HG02852 (cell line): ENCODE data around the gene NSUN4.
"Not testable (repeated sequence)": the region's sequence is repeated elsewhere in the genome, so short reads cannot be mapped to it uniquely, and the experiment has no call there.

ENCODE experiments used
- ATAC-seq: cut with Tn5 transposase; IDR thresholded peaks from one replicate; pipeline ENCODE4 v1.9.1; 2021; ENCODE audit warnings: mild to moderate bottlenecking, moderate library complexity; ENCODE audit not compliant: unreplicated experiment

The NSUN4 gene

GRCh38 chr1:46325285-46326076, 15.1 kb upstream of the NSUN4 start:
- not testable (repeated sequence) for ATAC-seq

GRCh38 chr1:46328182-46328581, 12.4 kb upstream of the NSUN4 start:
- ATAC-seq = not testable (repeated sequence)

DNA sequence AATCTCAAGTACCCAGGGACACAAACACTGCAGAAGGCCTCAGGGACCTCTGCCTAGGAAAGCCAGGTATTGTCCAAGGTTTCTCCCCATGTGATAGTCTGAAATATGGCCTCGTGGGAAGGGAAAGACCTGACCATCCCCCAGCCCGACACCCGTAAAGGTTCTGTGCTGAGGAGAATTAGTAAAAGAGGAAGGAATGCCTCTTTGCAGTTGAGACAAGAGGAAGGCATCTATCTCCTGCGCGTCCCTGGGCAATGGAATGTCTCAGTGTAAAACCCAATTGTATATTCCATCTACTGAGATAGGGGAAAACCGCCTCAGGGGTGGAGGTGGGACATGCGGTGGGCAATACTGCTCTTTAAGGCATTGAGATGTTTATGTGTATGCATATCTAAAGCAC, 10.8 kb upstream of the NSUN4 start:
- not testable (repeated sequence) for ATAC-seq

DNA sequence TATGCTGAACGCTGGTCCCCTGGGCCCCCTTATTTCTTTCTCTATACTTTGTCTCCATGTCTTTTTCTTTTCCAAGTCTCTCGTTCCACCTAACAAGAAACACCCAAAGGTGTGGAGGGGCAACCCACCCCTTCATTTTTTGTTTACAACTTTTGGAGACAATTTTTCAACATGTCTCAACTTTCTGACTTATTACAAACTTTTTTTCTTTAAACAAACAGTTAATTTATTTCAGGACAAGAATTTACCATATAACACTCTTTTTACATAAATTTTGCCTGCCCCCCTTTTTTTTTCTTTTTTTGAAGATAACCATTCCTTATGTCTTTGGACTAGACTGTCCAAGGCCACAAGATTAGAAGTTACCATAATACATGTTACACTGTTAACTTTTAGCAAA, 10.2 kb upstream of the NSUN4 start:
- ATAC-seq = not testable (repeated sequence)

DNA sequence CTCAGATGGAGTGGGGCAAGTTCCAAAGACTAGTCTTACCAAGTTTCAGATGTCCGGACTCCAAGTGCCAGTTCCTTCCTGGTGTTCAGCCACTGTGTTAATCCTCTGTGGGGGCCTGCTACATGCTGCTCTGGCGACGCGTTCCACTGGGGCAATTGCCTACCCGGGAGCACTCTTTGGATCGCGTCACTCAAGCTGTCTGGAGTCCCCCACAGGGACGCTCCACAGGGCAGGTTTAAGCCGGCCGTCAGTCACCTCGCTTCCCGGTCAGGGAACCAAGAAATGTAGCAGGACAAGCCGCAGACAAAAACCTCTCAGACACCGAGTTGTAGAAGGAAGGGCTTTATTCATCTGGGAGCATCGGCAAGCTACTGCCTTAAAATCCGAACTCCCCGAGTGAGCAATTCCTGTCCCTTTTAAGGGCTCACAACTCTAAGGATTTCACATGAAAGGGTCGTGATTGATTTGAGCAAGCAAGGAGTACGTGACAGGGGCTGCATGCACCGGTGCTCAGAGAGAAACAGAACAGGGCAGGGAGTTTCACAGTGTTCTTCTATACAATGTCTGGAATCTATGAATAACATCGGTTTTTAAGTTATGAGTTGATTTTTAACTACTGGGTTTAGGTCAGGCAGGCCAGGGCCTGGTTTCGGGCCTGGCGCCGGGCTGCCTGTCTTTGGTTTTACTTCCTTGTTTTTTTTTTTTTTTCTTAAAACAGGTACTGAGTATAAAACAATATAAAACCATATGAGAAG, 8.6 kb upstream of the NSUN4 start:
- ATAC-seq = peak; percentile 40

GRCh38 chr1:46333300-46334029, 7.1 kb upstream of the NSUN4 start:
- ATAC-seq = no peak

- ATAC-seq = no peak
Measured at GRCh38 chr1:46334030-46334384, 6.6 kb upstream of the NSUN4 start.

DNA sequence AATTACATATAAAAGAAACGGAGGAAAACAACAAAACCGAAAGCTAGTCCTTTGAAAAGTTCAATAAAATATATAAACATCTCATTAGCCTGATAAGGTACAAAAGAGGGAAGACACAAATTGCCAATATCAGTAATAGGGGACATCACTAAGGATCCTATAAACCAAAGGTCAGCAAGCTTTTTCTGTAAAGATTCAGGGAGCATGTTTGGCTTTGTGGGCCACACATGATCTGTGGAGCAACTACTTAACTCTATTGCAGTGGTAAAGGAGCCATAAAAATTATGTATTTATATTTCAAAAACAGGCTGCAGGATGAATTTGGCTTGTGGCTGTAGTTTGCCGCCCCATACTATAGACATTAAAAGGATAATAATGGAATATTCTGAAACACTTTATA, 5.5 kb upstream of the NSUN4 start:
- no peak for ATAC-seq

GRCh38 chr1:46337409-46337808, 3.2 kb upstream of the NSUN4 start:
- not testable (repeated sequence) for ATAC-seq

- no peak for ATAC-seq
Measured at GRCh38 chr1:46341222-46342083, 846 bp downstream of the NSUN4 start.

GRCh38 chr1:46342084-46342656, 1.6 kb downstream of the NSUN4 start:
- no peak for ATAC-seq

DNA sequence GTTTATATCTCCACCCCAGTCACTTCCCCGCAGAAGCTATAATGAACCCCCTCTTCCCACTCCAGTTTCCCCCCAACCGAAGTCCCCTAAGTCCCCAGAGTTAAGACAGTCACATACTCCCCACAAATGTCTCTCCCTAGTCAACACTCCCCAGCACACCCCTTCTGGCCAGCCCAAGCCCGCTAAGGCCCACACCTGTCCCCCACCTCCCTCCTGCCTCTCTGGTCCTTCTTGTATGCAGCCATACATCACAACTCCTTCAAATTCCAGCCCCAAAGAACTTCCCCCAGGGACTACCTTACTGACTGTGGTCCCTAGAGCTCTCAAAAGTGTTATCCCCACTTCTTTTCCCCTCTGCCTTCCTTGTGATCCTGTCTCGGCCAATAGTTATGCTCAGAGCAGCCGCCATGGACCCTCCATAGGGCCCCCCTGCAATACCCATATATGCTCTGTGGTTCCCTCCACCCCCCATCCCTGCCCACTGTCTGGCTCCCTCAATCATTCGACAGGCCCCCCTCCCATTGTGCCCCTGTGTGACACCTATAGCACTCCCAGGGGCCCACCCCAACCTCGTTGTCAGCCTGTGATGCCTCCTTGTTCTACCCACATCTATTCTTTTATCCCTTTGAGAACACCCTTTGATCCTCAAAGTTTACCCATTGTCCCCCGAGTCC, 2.2 kb downstream of the NSUN4 start:
- no peak for ATAC-seq

DNA sequence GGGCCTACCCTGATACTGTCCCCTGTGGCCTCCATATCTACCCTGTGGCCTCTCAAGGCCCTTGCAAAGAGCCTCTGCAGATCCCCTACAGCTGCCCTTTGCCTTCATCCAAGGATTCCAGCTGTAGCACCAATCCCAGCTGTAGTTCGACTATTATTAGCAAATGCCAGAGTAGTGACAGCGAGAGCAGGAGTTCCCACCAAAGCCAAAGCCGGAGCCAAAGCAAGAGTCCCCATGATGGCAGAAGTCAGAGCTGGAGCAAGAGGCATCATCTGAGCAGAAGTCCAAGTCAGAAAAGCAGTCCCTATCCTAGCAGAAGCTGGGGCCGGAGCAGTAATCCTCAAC, 2.7 kb downstream of the NSUN4 start:
- ATAC-seq = no peak

DNA sequence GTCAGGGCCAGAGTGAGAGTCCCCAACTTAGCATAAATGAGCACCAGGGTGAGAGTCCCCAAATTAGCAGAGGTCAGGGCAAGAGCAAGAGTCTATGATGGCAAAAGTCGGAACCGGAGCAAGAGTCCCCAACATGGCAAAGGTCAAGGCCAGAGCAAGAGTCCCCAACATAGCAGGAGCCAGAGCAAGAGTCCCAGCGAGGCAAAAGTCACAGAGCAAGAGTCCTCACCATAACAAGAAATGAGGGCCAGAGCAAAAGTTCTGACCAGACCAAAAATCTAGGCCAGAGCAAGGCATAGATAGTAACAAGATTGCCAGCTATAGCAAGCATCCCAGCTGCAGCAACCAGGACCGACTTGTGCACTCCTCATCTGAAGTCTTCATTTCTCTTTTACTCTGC, 3.1 kb downstream of the NSUN4 start:
- no peak for ATAC-seq

- no peak for ATAC-seq
Measured at GRCh38 chr1:46344481-46344880, 3.9 kb downstream of the NSUN4 start.

DNA sequence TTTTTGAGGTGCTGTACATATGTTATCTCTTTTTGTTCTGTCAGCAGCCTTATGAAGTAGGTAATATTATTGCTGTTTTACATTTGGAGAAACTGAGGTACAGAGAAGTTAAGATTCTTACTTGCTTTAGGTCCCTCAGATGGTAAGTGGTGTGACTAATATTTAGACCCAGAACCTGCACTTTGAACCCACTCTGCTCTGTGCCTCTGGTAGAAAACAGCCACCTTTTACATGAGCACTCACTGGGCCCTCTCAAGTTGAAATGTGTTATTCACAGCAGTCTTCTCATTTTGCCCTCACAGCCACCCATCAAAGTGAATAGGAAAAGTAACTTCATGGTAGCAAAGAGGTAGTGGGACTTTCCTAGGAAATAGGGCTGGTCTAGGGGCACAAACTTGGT, 4.7 kb downstream of the NSUN4 start:
- ATAC-seq = no peak

DNA sequence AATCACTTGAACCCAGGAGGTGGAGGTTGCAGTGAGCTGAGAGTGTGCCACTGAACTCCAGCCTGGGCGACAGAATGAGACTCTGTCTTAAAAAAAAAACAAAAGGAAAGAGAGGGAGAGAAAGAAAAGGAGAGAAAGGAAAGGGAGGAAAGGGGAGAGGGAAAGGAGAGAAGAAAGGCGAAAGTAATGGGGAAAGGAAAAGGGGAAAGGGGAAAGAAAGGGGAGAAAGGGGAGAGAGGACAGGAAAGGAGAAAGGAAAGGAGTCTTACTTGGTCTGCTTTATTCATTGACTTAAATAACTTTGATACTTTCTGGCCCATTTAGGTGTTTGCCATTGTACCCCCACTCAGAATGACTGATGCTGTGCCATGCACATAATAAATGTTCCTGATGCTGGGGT, 11.8 kb downstream of the NSUN4 start:
- ATAC-seq = no peak

DNA sequence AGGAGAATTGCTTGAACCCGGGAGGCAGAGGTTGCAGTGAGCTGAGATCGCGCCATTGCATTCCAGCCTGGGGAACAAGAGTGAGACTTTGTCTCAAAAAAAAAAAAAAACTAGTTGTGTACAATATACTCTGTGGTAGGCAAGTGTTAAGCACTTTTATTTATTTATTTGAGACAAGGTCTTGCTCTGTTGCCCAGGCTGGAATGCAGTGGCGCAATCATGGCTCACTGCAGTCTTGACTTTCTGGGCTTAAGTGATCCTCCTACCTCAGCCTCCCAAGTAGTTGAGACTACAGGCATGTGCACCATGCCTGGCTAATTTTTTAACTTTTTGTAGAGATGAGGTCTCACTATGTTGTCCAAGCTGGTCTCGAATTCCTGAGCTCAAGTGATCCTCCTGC, 15.3 kb downstream of the NSUN4 start:
- ATAC-seq = not testable (repeated sequence)

GRCh38 chr1:46362158-46362557, 21.6 kb downstream of the NSUN4 start:
- ATAC-seq = no peak

GRCh38 chr1:46363121-46363520, 22.5 kb downstream of the NSUN4 start:
- no peak for ATAC-seq
